Esophagus squamous epithelium (tissue), 4 donors: ENCODE results near the gene C1orf52.

Experiments
- CTCF ChIP-seq, 6 experiments: fragments of 450-650 bp in 4 of 6; fragments of 200-600 bp in 2 of 6; sonication (generic) in 2 of 6; IDR thresholded peaks; one replicate each; pipeline ENCODE4 v1.5.1; 2016 to 2019; ENCODE audit warnings: antibody characterized with exemption in 6 of 6, mild to moderate bottlenecking in 4 of 6, moderate library complexity in 4 of 6
- POLR2A ChIP-seq, 4 donors: fragments of 450-650 bp; IDR thresholded peaks; one replicate each; pipeline ENCODE4 v1.6.1; 2017; ENCODE audit warnings: antibody characterized with exemption in 4 of 4, mild to moderate bottlenecking in 4 of 4, moderate library complexity in 3 of 4

DNA sequence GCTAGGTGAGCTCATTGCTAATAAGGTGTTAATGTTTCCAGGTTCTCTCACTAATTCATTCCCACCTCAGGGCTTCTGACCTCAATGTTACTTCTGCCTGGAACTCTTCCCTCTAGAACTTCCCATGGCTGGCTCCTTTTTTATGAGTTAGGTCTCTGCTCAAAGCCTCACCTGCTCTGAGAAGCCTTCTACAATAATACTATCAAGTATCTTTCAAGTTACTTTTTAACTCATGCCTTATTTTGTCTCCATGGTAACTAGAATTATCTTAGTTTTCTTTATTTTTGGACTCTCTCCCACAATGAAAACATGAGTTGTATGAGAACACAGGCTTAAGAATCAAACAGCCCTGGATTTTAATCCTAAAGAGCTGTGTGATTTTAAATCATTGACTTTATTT lies 3.5 kb upstream of the C1orf52 start:
- TF ChIP-seq POLR2A (IDR thresholded peaks at IDR 0.05), result no peak
- no peak for TF ChIP-seq CTCF (IDR thresholded peaks at IDR 0.05)
